Measurements from ENCODE around the gene MAST3. TPM values are rescaled to one million over a fixed set of nuclear protein-coding genes. Genes with fewer than 3 reads are reported as not detected.
A peak's percentile ranks its signal among the peaks of the same experiment; 100 is the strongest.

Gene MAST3
- 10 to 100 TPM; 21.5 to 25.2 TPM for total RNA-seq
- 10 to 100 TPM in 1 of 2 donors, 1 to 10 TPM in 1; 4.4 to 32.7 TPM for polyA plus RNA-seq
- long read RNA-seq, donor 1, partial matches to known transcripts: 5 of 27 reads
- long read RNA-seq, donor 1, other reads (novel, unspliced or antisense): 22 of 27 reads
- long read RNA-seq, donor 2, partial matches to known transcripts: 6 of 19 reads
- long read RNA-seq, donor 2, other reads (novel, unspliced or antisense): 13 of 19 reads

- 23 to 25% methylated on average over 52 to 54 of the region's 54 CpGs for WGBS, 2 donors
- Histone ChIP-seq H3K9me3 (ENCODE audit: control insufficient read depth, low read length) (no peaks in the 10 kb centered on the region), H3K4me1 (ENCODE audit: control insufficient read depth in 1 of 2, insufficient read depth in 2 of 2, low read length in 2 of 2) (no peaks in the 10 kb centered on the region), H3K27me3 (ENCODE audit: control insufficient read depth in 1 of 2, insufficient read depth in 2 of 2, low read length in 1 of 2) (no peaks in the 10 kb centered on the region), H3K36me3 (ENCODE audit: control insufficient read depth in 1 of 2, insufficient read depth in 2 of 2, low read length in 1 of 2) (no peaks in the 10 kb centered on the region), H3K4me3 (ENCODE audit: low read length in 2 of 2) (peak within 1 kb of the TSS; percentile 42 to 59), H3K27ac (ENCODE audit: low read depth in 1 of 2, low read length in 2 of 2) (no peak within 1 kb of the TSS)
- intact Hi-C loops (cut with DNase I): no loop called here
- DNase-seq (peak; percentile 93 to 94), ATAC-seq (ENCODE audit: low FRiP score) (peak; percentile 91)
These were observed at the start of gene MAST3 for GRCh38 chr19:18097217-18097992. MAST3 (plus strand) TSS chr19:18097778; CDS start chr19:18097793, 15 bp downstream.

GRCh38 chr19:18049385-18049784 is 48.2 kb upstream of the MAST3 start:
- H3K4me3 ChIP-seq (ENCODE audit: low read length in 2 of 2): no peak overlapping the region

GRCh38 chr19:18051887-18052286 is 45.7 kb upstream of the MAST3 start:
- intact Hi-C loops (cut with DNase I): loop anchor here in 1 of 2 donors (2.0 kb wide), 1 partner anchor 31 kb away; no protein-coding TSS in a partner anchor
- ATAC-seq (ENCODE audit: low FRiP score): peak; percentile 66

More at GRCh38 chr19:18049385-18049784, 48.2 kb upstream of the MAST3 start:
- DNase-seq: peak; percentile 98 to 99
- Histone ChIP-seq H3K27ac (ENCODE audit: low read depth in 1 of 2, low read length in 2 of 2) (peak overlapping the region in 1 of 2 donors; percentile 66), H3K4me1 (ENCODE audit: control insufficient read depth in 1 of 2, insufficient read depth in 2 of 2, low read length in 2 of 2) (no peaks in the 10 kb centered on the region), H3K36me3 (ENCODE audit: control insufficient read depth in 1 of 2, insufficient read depth in 2 of 2, low read length in 1 of 2) (no peaks in the 10 kb centered on the region), H3K9me3 (ENCODE audit: control insufficient read depth, low read length) (no peaks in the 10 kb centered on the region), H3K27me3 (ENCODE audit: control insufficient read depth in 1 of 2, insufficient read depth in 2 of 2, low read length in 1 of 2) (no peaks in the 10 kb centered on the region)
- peak; percentile 92 for ATAC-seq (ENCODE audit: low FRiP score)
- intact Hi-C loops (cut with DNase I): loop anchor here in 1 of 2 donors (2.0 kb wide), 1 partner anchor 29 kb away; no protein-coding TSS in a partner anchor
- 7 to 14% methylated on average over 9 to 10 of the region's 10 CpGs for WGBS, 2 donors

GRCh38 chr19:18053576-18054219 is 43.9 kb upstream of the MAST3 start:
- 38 to 46% methylated on average over 9 of the region's 9 CpGs for WGBS, 2 donors

More at GRCh38 chr19:18051887-18052286, 45.7 kb upstream of the MAST3 start:
- Histone ChIP-seq H3K4me3 (ENCODE audit: low read length in 2 of 2) (no peak overlapping the region), H3K27me3 (ENCODE audit: control insufficient read depth in 1 of 2, insufficient read depth in 2 of 2, low read length in 1 of 2) (no peaks in the 10 kb centered on the region), H3K4me1 (ENCODE audit: control insufficient read depth in 1 of 2, insufficient read depth in 2 of 2, low read length in 2 of 2) (no peaks in the 10 kb centered on the region), H3K36me3 (ENCODE audit: control insufficient read depth in 1 of 2, insufficient read depth in 2 of 2, low read length in 1 of 2) (no peaks in the 10 kb centered on the region), H3K9me3 (ENCODE audit: control insufficient read depth, low read length) (no peaks in the 10 kb centered on the region), H3K27ac (ENCODE audit: low read depth in 1 of 2, low read length in 2 of 2) (peak overlapping the region in 1 of 2 donors; percentile 54)
- WGBS, 2 donors: 3 to 5% methylated on average over 23 to 31 of the region's 31 CpGs
- DNase-seq: peak; percentile 82 to 88

GRCh38 chr19:18055967-18056366 is 41.6 kb upstream of the MAST3 start:
- DNase-seq (no peak), ATAC-seq (ENCODE audit: low FRiP score) (no peak)
- 84 to 90% methylated on average over 5 of the region's 5 CpGs for WGBS, 2 donors
- H3K9me3 ChIP-seq (ENCODE audit: control insufficient read depth, low read length): no peaks in the 10 kb centered on the region
- intact Hi-C loops (cut with DNase I): loop anchor here in 1 of 2 donors (5.0 kb wide), 1 partner anchor 109 kb away; no protein-coding TSS in a partner anchor
- no peak overlapping the region for H3K4me3 ChIP-seq (ENCODE audit: low read length in 2 of 2)
- H3K36me3 ChIP-seq (ENCODE audit: control insufficient read depth in 1 of 2, insufficient read depth in 2 of 2, low read length in 1 of 2): no peaks in the 10 kb centered on the region
- no peaks in the 10 kb centered on the region for H3K4me1 ChIP-seq (ENCODE audit: control insufficient read depth in 1 of 2, insufficient read depth in 2 of 2, low read length in 2 of 2)
- no peaks in the 10 kb centered on the region for H3K27me3 ChIP-seq (ENCODE audit: control insufficient read depth in 1 of 2, insufficient read depth in 2 of 2, low read length in 1 of 2)
- H3K27ac ChIP-seq (ENCODE audit: low read depth in 1 of 2, low read length in 2 of 2): no peak overlapping the region

More at GRCh38 chr19:18053576-18054219, 43.9 kb upstream of the MAST3 start:
- DNase-seq (peak in 1 of 2 donors; percentile 59), ATAC-seq (ENCODE audit: low FRiP score) (no peak)
- Histone ChIP-seq H3K4me3 (ENCODE audit: low read length in 2 of 2) (no peak overlapping the region), H3K9me3 (ENCODE audit: control insufficient read depth, low read length) (no peaks in the 10 kb centered on the region), H3K27me3 (ENCODE audit: control insufficient read depth in 1 of 2, insufficient read depth in 2 of 2, low read length in 1 of 2) (no peaks in the 10 kb centered on the region), H3K4me1 (ENCODE audit: control insufficient read depth in 1 of 2, insufficient read depth in 2 of 2, low read length in 2 of 2) (no peaks in the 10 kb centered on the region), H3K27ac (ENCODE audit: low read depth in 1 of 2, low read length in 2 of 2) (peak overlapping the region in 1 of 2 donors; percentile 9), H3K36me3 (ENCODE audit: control insufficient read depth in 1 of 2, insufficient read depth in 2 of 2, low read length in 1 of 2) (no peaks in the 10 kb centered on the region)
- intact Hi-C loops (cut with DNase I): no loop called here

GRCh38 chr19:18057557-18057956 is 40.0 kb upstream of the MAST3 start:
- peak; percentile 23 for ATAC-seq (ENCODE audit: low FRiP score)
- DNase-seq: peak in 1 of 2 donors; percentile 69
- 90 to 92% methylated on average over 6 of the region's 6 CpGs for WGBS, 2 donors

GRCh38 chr19:18058208-18059009 is 39.2 kb upstream of the MAST3 start:
- no peaks in the 10 kb centered on the region for H3K27me3 ChIP-seq (ENCODE audit: control insufficient read depth in 1 of 2, insufficient read depth in 2 of 2, low read length in 1 of 2)
- intact Hi-C loops (cut with DNase I): loop anchor here (1.0 to 5.0 kb wide), 3 partner anchors 51 to 111 kb away; no protein-coding TSS in a partner anchor
- ATAC-seq (ENCODE audit: low FRiP score) (peak; percentile 94), DNase-seq (peak; percentile 85 to 94)
- H3K4me3 ChIP-seq (ENCODE audit: low read length in 2 of 2): no peak overlapping the region
- no peaks in the 10 kb centered on the region for H3K4me1 ChIP-seq (ENCODE audit: control insufficient read depth in 1 of 2, insufficient read depth in 2 of 2, low read length in 2 of 2)
- H3K36me3 ChIP-seq (ENCODE audit: control insufficient read depth in 1 of 2, insufficient read depth in 2 of 2, low read length in 1 of 2): no peaks in the 10 kb centered on the region
- H3K9me3 ChIP-seq (ENCODE audit: control insufficient read depth, low read length): no peaks in the 10 kb centered on the region
- H3K27ac ChIP-seq (ENCODE audit: low read depth in 1 of 2, low read length in 2 of 2): peak overlapping the region in 1 of 2 donors; percentile 42
- 4 to 5% methylated on average over 33 to 34 of the region's 34 CpGs for WGBS, 2 donors

More at GRCh38 chr19:18057557-18057956, 40.0 kb upstream of the MAST3 start:
- Histone ChIP-seq H3K27ac (ENCODE audit: low read depth in 1 of 2, low read length in 2 of 2) (no peak overlapping the region), H3K27me3 (ENCODE audit: control insufficient read depth in 1 of 2, insufficient read depth in 2 of 2, low read length in 1 of 2) (no peaks in the 10 kb centered on the region), H3K9me3 (ENCODE audit: control insufficient read depth, low read length) (no peaks in the 10 kb centered on the region), H3K4me3 (ENCODE audit: low read length in 2 of 2) (no peak overlapping the region), H3K4me1 (ENCODE audit: control insufficient read depth in 1 of 2, insufficient read depth in 2 of 2, low read length in 2 of 2) (no peaks in the 10 kb centered on the region), H3K36me3 (ENCODE audit: control insufficient read depth in 1 of 2, insufficient read depth in 2 of 2, low read length in 1 of 2) (no peaks in the 10 kb centered on the region)
- intact Hi-C loops (cut with DNase I): loop anchor here in 1 of 2 donors (5.0 kb wide), 1 partner anchor 110 kb away; no protein-coding TSS in a partner anchor

Data from aorta (tissue), 5 donors.